HG02588 (cell line): ENCODE data around the gene MPHOSPH6.
"Not testable (repeated sequence)": the region's sequence is repeated elsewhere in the genome, so short reads cannot be mapped to it uniquely, and the experiment has no call there.

ENCODE experiments used
- ATAC-seq: cut with Tn5 transposase; IDR thresholded peaks from one replicate; pipeline ENCODE4 v1.9.1; 2021; ENCODE audit warnings: mild to moderate bottlenecking, moderate library complexity; ENCODE audit not compliant: unreplicated experiment

MPHOSPH6 gene

GRCh38 chr16:82124651-82125050, 45.4 kb downstream of the MPHOSPH6 start:
- no peak for ATAC-seq

DNA sequence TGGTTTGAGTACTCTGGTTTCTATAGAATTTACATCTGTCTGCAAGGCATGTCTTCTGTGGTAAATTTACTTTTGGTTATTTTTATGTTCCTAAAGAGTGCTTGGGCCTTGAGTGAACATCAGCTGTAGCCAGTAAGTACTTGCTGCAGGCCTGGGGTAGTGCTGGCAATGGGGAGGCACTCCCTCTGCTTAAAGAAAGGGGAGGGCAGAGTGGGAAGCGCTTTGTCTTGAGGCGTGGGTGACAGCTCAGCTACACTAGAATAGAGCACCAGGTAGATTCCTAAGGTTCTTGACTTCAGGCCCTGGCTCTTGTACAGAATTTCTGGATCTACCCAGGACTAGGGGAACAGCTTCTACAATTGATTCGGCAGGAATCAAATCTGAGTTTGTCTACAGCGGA, 50.6 kb downstream of the MPHOSPH6 start:
- ATAC-seq: no peak

DNA sequence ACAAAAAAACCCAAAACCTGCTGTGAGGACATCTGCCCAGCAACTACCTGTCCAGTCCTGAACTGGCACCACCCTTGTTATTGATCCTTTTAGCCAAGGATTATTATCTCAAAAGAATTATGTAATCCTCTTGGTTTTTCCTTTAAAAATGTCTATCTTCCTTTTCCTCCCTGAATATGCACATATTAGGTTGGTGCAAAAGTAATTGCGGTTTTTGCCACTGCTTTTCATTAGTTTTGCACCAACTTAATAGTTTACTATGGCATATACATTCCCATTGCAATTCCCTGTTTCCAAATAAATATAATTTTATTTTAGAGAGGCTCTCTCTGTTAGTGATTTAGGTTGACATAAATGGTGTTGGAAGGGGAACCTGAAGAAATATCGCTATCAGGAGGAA, 51.3 kb downstream of the MPHOSPH6 start:
- ATAC-seq: no peak

DNA sequence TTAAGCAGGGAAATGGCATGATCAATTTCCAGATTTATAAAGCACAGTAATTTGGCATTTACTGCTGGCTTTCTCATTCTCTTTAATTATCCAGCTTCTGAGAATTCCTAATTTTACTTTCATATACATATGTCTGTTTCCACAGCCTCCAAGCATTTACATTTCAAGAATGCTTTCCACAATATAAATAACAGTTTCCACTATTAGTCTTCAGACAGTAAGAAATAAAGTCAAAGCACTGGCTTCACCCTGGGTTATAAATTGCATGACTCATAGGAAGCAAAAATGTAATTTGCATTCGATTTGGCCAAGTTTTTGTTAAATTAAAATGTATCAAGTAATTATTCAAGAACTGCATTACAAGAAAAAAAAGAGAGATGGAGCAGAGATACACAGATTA, 53.5 kb downstream of the MPHOSPH6 start:
- ATAC-seq: no peak

DNA sequence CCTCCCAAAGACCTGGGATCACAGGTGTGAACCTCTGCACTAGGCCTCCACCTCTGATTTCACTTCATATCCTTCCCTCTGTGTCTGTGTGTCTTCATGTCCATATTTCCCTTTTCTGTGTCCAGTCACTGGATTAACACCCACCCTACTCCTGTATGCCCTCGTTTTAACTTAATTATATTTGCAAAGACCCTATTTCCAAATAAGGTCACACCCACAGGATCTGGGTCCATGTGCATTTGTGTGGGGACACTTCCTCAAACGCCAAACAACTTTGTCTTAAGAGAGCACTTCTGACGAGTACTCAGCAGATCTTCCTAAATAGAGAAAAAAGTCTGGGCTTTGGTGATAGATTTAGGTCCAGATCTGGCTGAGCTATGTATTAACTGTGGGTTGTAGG, 56.3 kb downstream of the MPHOSPH6 start:
- ATAC-seq: no peak

GRCh38 chr16:82111944-82112343, 58.1 kb downstream of the MPHOSPH6 start:
- no peak for ATAC-seq

DNA sequence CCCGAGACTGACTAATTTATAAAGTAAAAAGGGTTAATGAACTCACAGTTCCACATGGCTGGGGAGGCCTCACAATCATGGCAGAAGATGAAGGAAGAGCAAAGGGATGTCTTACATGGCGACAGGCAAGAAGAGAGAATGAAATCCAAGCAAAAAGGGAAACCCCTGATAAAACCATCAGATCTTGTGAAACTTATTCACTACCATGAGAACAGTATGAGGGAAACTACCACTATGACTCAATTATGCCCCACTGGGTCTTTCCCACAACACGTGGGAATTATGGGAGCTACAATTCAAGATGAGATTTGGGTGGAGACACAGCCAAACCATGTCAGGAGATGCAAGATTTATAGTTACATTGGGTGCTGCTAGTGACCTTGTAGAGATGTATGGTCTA, 60.8 kb downstream of the MPHOSPH6 start:
- not testable (repeated sequence) for ATAC-seq

- ATAC-seq: no peak
Measured at GRCh38 chr16:82108774-82109173, 61.2 kb downstream of the MPHOSPH6 start.

DNA sequence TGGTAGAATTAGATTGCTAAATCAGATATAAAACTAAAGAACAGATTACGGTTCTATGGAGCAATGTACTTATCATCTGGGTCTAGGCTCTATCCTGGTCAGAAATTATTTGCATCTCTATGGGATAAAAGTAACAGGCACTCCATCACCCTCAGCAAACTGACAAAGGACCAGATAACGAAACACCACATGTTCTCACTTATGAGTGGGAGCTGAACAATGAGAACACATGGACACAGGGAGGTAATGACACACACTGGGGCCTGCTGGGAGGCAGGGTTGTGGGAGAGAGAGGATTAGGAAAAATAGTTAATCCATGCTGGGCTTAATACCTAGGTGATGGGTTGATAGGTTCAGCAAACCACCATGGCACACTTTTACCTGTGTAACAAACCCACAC, 61.9 kb downstream of the MPHOSPH6 start:
- no peak for ATAC-seq

DNA sequence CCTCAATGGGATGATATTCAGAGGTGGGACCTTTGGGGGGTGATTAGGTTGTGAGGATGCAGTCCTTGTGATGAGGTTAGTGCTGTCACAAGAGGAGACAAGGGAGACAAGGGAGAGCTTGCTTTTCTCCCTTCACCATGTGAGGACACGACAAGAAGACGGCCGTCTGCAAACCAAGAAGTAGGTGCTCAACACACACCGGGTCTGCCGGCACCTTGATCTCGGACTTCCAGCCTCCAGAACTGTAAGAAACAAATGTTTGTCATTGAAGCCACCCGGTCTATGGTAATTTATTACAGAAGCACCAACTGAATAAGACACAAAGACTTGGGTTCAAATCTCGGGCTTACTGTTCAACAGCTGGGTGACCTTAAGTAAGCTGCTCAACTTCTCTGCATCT, 64.9 kb downstream of the MPHOSPH6 start:
- no peak for ATAC-seq
